ENCODE data around the gene ZNF736.
"Not testable (repeated sequence)": the region's sequence is repeated elsewhere in the genome, so short reads cannot be mapped to it uniquely, and the experiment has no call there.

The ZNF736 gene

GRCh38 chr7:64320547-64321513 is 7.1 kb downstream of the ZNF736 start:
- Histone ChIP-seq H3K9me3 (no peaks in the 10 kb centered on the region), H3K36me3 (replicated peaks) (no peaks in the 10 kb centered on the region), H3K4me3 (no peak overlapping the region), H3K4me1 (no peaks in the 10 kb centered on the region), H3K27me3 (ENCODE audit: low read depth) (no peaks in the 10 kb centered on the region)
- no peak for DNase-seq (ENCODE audit: low spot score in 2 of 2)
- in situ Hi-C loops (cut with MboI; ENCODE audit: low sequenced_read_pairs) = no loop called here

GRCh38 chr7:64324166-64324565 is 10.4 kb downstream of the ZNF736 start:
- H3K4me1 ChIP-seq; in situ Hi-C loops (cut with MboI; ENCODE audit: low sequenced_read_pairs); DNase-seq (ENCODE audit: low spot score in 2 of 2); H3K4me3 ChIP-seq; H3K36me3 ChIP-seq (replicated peaks); H3K9me3 ChIP-seq; H3K27me3 ChIP-seq (ENCODE audit: low read depth): not testable (repeated sequence)

GRCh38 chr7:64348713-64349210 is 35.0 kb downstream of the ZNF736 start:
- DNase-seq (ENCODE audit: low spot score in 2 of 2); H3K36me3 ChIP-seq (replicated peaks); H3K27me3 ChIP-seq (ENCODE audit: low read depth); H3K4me1 ChIP-seq; H3K4me3 ChIP-seq; in situ Hi-C loops (cut with MboI; ENCODE audit: low sequenced_read_pairs): not testable (repeated sequence)
- peaks cover 18% of the 10 kb centered on the region for H3K9me3 ChIP-seq

DNA sequence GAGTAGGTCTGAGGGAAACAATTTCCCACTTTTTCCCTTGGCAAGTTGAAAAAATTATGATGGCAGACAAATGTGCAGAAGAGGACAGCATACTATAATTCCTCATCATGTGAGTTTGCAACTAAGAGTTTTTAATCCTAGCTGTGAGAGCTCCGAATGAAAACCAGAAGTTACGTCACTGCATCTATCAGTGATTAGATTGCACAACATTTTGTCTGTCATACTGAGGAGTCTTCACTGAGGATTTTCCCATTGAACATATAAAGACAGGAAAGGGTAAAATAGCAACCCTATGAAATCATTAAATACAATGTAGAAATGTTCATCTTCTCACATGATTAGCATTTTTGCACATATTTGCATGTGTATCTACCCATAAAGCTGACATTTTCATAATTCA is 45.8 kb downstream of the ZNF736 start:
- H3K4me1 ChIP-seq = no peaks in the 10 kb centered on the region
- no peak for DNase-seq (ENCODE audit: low spot score in 2 of 2)
- H3K36me3 ChIP-seq (replicated peaks) = no peaks in the 10 kb centered on the region
- no peaks in the 10 kb centered on the region for H3K27me3 ChIP-seq (ENCODE audit: low read depth)
- no peaks in the 10 kb centered on the region; the same call in 1 of the 2 replicates for H3K9me3 ChIP-seq
- in situ Hi-C loops (cut with MboI; ENCODE audit: low sequenced_read_pairs) = no loop called here
- H3K4me3 ChIP-seq = no peak overlapping the region

- DNase-seq (ENCODE audit: low spot score in 2 of 2) = no peak
- H3K4me1 ChIP-seq = no peaks in the 10 kb centered on the region
- H3K9me3 ChIP-seq = no peaks in the 10 kb centered on the region
- no peaks in the 10 kb centered on the region for H3K27me3 ChIP-seq (ENCODE audit: low read depth)
- no peak overlapping the region for H3K4me3 ChIP-seq
- in situ Hi-C loops (cut with MboI; ENCODE audit: low sequenced_read_pairs) = no loop called here
- no peaks in the 10 kb centered on the region for H3K36me3 ChIP-seq (replicated peaks)
These were observed 57.4 kb downstream of the ZNF736 start for GRCh38 chr7:64371116-64371515.

GRCh38 chr7:64373017-64373416 is 59.3 kb downstream of the ZNF736 start:
- no peak for DNase-seq (ENCODE audit: low spot score in 2 of 2)
- in situ Hi-C loops (cut with MboI; ENCODE audit: low sequenced_read_pairs) = no loop called here
- H3K27me3 ChIP-seq (ENCODE audit: low read depth) = no peaks in the 10 kb centered on the region
- no peak overlapping the region for H3K4me3 ChIP-seq
- H3K9me3 ChIP-seq = no peaks in the 10 kb centered on the region
- no peaks in the 10 kb centered on the region for H3K4me1 ChIP-seq
- no peaks in the 10 kb centered on the region for H3K36me3 ChIP-seq (replicated peaks)

- no peaks in the 10 kb centered on the region for H3K36me3 ChIP-seq (replicated peaks)
- H3K9me3 ChIP-seq = no peaks in the 10 kb centered on the region
- H3K4me1 ChIP-seq = no peaks in the 10 kb centered on the region
- no peak overlapping the region for H3K4me3 ChIP-seq
- in situ Hi-C loops (cut with MboI; ENCODE audit: low sequenced_read_pairs) = no loop called here
- DNase-seq (ENCODE audit: low spot score in 2 of 2) = no peak
- no peaks in the 10 kb centered on the region for H3K27me3 ChIP-seq (ENCODE audit: low read depth)
These were observed 86.6 kb downstream of the ZNF736 start for GRCh38 chr7:64400401-64400800.
